Head of caudate nucleus (tissue), 42 donors: ENCODE data around the gene TMEM94.
A peak's percentile ranks its signal among the peaks of the same experiment; 100 is the strongest.
"Not testable (repeated sequence)": the region's sequence is repeated elsewhere in the genome, so short reads cannot be mapped to it uniquely, and the experiment has no call there.

ENCODE experiments used
- DNase-seq, 42 donors: peaks; one replicate each; pipeline versions ENCODE4 v3.0.0 to v3.0.0-alpha.2; 2020 to 2021; ENCODE audit warnings: mixed read lengths in 7 of 42
- intact Hi-C: fragments of 100-400 bp; cut with DNase I; formaldehyde crosslinking; loops from one replicate; pipeline ENCODE4 v1.15.0; 2022

Gene TMEM94

GRCh38 chr17:75516619-75517296 lies 60.3 kb downstream of the TMEM94 start:
- peak in 6 of 42 donors; percentile 34 to 60 (median 56) for DNase-seq
- intact Hi-C loops: loop anchor here (5.0 kb wide), 2 partner anchors 59 to 71 kb away; partner anchors contain the start of genes MYO15B and TMEM94

- DNase-seq: no peak
- intact Hi-C loops: loop anchor here (5.0 kb wide), 2 partner anchors 60 to 70 kb away; partner anchors contain the start of genes MYO15B and TMEM94
These were observed 60.9 kb downstream of the TMEM94 start for GRCh38 chr17:75517297-75517865.

- no peak for DNase-seq
- intact Hi-C loops: loop anchor here (5.0 kb wide), 2 partner anchors 61 to 69 kb away; partner anchors contain the start of genes MYO15B and TMEM94
These were observed 61.8 kb downstream of the TMEM94 start for GRCh38 chr17:75518201-75518600.

GRCh38 chr17:75518983-75519537 lies 62.6 kb downstream of the TMEM94 start:
- intact Hi-C loops: loop anchor here (5.0 kb wide), 2 partner anchors 62 to 68 kb away; partner anchors contain the start of genes MYO15B and TMEM94

GRCh38 chr17:75520413-75520812 lies 64.0 kb downstream of the TMEM94 start:
- intact Hi-C loops, DNase-seq: not testable (repeated sequence)

More at GRCh38 chr17:75518983-75519537, 62.6 kb downstream of the TMEM94 start:
- no peak for DNase-seq

GRCh38 chr17:75521290-75521689 lies 64.9 kb downstream of the TMEM94 start:
- no peak for DNase-seq
- intact Hi-C loops: no loop called here

GRCh38 chr17:75521951-75522727 lies 65.7 kb downstream of the TMEM94 start:
- intact Hi-C loops: no loop called here
- no peak for DNase-seq

- intact Hi-C loops: no loop called here
- DNase-seq: no peak
These were observed 67.2 kb downstream of the TMEM94 start for GRCh38 chr17:75523647-75524046.

GRCh38 chr17:75524269-75524969 lies 68.0 kb downstream of the TMEM94 start:
- DNase-seq: no peak
- intact Hi-C loops: no loop called here

- DNase-seq: peak in 36 of 42 donors; percentile 42 to 82 (median 62)
- intact Hi-C loops: no loop called here
These were observed 68.8 kb downstream of the TMEM94 start, which contains the start of gene LLGL2 for GRCh38 chr17:75524970-75525805. Gene LLGL2, plus strand, starts transcription at chr17:75525697. Its CDS starts 17,730 bp downstream, at chr17:75543427.

- DNase-seq: no peak
- intact Hi-C loops: no loop called here
These were observed 69.5 kb downstream of the TMEM94 start for GRCh38 chr17:75525806-75526554.

GRCh38 chr17:75526555-75527270 lies 70.3 kb downstream of the TMEM94 start:
- DNase-seq: no peak
- intact Hi-C loops: no loop called here

GRCh38 chr17:75530837-75531720 lies 74.6 kb downstream of the TMEM94 start:
- intact Hi-C loops: no loop called here
- DNase-seq: no peak

- DNase-seq: no peak
- intact Hi-C loops: no loop called here
These were observed 75.3 kb downstream of the TMEM94 start for GRCh38 chr17:75531721-75532072.

GRCh38 chr17:75535119-75535537 lies 78.7 kb downstream of the TMEM94 start:
- no peak for DNase-seq
- intact Hi-C loops: no loop called here

- intact Hi-C loops: no loop called here
These were observed 79.4 kb downstream of the TMEM94 start for GRCh38 chr17:75535871-75536270.

More at GRCh38 chr17:75535871-75536270, 79.4 kb downstream of the TMEM94 start:
- DNase-seq: no peak
